Right ventricle myocardium inferior (tissue), 1 donor: Measurements from ENCODE around the gene CRYZ. TPM values are rescaled to one million over a fixed set of nuclear protein-coding genes. Genes with fewer than 3 reads are reported as not detected.
A peak's percentile ranks its signal among the peaks of the same experiment; 100 is the strongest.
"Not testable (repeated sequence)": the region's sequence is repeated elsewhere in the genome, so short reads cannot be mapped to it uniquely, and the experiment has no call there.

Source experiments
- ATAC-seq: fragments of 200-7000 bp; cut with Tn5 transposase; one replicate; pipeline ENCODE4 v1.9.1; 2020; ENCODE audit warnings: mild to moderate bottlenecking, moderate library complexity
- DNase-seq: peaks from one replicate; pipeline ENCODE4 v3.0.0; 2021; ENCODE audit errors: missing footprints
- intact Hi-C: fragments of 100-400 bp; cut with DNase I; formaldehyde crosslinking; loops from one replicate; pipeline ENCODE4 v1.11.0; 2022
- long read RNA-seq: library from polyadenylated mRNA; unstranded; transcript quantifications from one replicate; pipeline ENCODE4 v2.0.0, GENCODE V29; 2021
- total RNA-seq: library from RNA; stranded (reverse); fragmentation: NEBNext Ultra II Directional; extraction: Animal tissue kit (Norgen Biotek cat#: 25700); gene quantifications from one replicate; pipeline ENCODE4 v1.2.1, GENCODE V29; 2021
- donor health status: DM: no; HTN: yes; CAD: no; lungs with severe emphysema.

CRYZ gene
- 39.9 TPM for total RNA-seq
- long read RNA-seq, transcript CRYZ-201 (9 exons, 1,888 nt), result major isoform, 18 of 23 reads
- long read RNA-seq, partial matches to known transcripts, result 1 of 23 reads
- long read RNA-seq, other reads (novel, unspliced or antisense), result 1 of 23 reads

- ATAC-seq (peak; percentile 98), DNase-seq (peak; percentile 91)
- intact Hi-C loops, result loop anchor here (5.0 kb wide), 1 partner anchor 346 kb away; no protein-coding TSS in a partner anchor
Observed at GRCh38 chr1:74732960-74733603, at the start of gene CRYZ, which contains the start of gene TYW3. Gene CRYZ, minus strand, starts transcription at chr1:74733050. Its CDS starts 8,229 bp downstream, at chr1:74724821. Gene TYW3, plus strand, starts transcription at chr1:74733152. Its CDS starts 93 bp downstream, at chr1:74733245.

GRCh38 chr1:74780594-74780993 is 47.7 kb upstream of the CRYZ start:
- intact Hi-C loops, result no loop called here
- ATAC-seq (no peak), DNase-seq (no peak)

GRCh38 chr1:74779750-74780149 is 46.9 kb upstream of the CRYZ start:
- intact Hi-C loops, result no loop called here
- ATAC-seq (no peak), DNase-seq (no peak)

GRCh38 chr1:74777525-74777924 is 44.7 kb upstream of the CRYZ start:
- DNase-seq (no peak), ATAC-seq (no peak)
- intact Hi-C loops, result no loop called here

- ATAC-seq (no peak), DNase-seq (no peak)
- intact Hi-C loops, result no loop called here
Observed at GRCh38 chr1:74775735-74776134, 42.9 kb upstream of the CRYZ start.

GRCh38 chr1:74773582-74773981 is 40.7 kb upstream of the CRYZ start:
- no peak for DNase-seq
- no peak for ATAC-seq
- intact Hi-C loops, result no loop called here

GRCh38 chr1:74772945-74773344 is 40.1 kb upstream of the CRYZ start:
- ATAC-seq (no peak), DNase-seq (no peak)
- intact Hi-C loops, result no loop called here

GRCh38 chr1:74771913-74772515 is 39.2 kb upstream of the CRYZ start:
- intact Hi-C loops, result loop anchor here (2.0 kb wide), 1 partner anchor 431 kb away; no protein-coding TSS in a partner anchor
- DNase-seq, result no peak
- no peak for ATAC-seq

GRCh38 chr1:74767490-74767889 is 34.6 kb upstream of the CRYZ start:
- DNase-seq, result no peak
- intact Hi-C loops, result no loop called here

GRCh38 chr1:74766579-74766978 is 33.7 kb upstream of the CRYZ start:
- intact Hi-C loops, result no loop called here
- no peak for DNase-seq
- no peak for ATAC-seq

More at GRCh38 chr1:74767490-74767889, 34.6 kb upstream of the CRYZ start:
- ATAC-seq, result no peak

GRCh38 chr1:74763807-74764206 is 31.0 kb upstream of the CRYZ start:
- intact Hi-C loops, result no loop called here
- ATAC-seq (no peak), DNase-seq (no peak)

GRCh38 chr1:74756650-74757049 is 23.8 kb upstream of the CRYZ start:
- intact Hi-C loops, DNase-seq, ATAC-seq: not testable (repeated sequence)

GRCh38 chr1:74755475-74755874 is 22.6 kb upstream of the CRYZ start:
- ATAC-seq (no peak), DNase-seq (no peak)
- intact Hi-C loops, result no loop called here

- no peak for ATAC-seq
- intact Hi-C loops, result no loop called here
- no peak for DNase-seq
Observed at GRCh38 chr1:74753104-74753503, 20.3 kb upstream of the CRYZ start.

GRCh38 chr1:74748960-74749359 is 16.1 kb upstream of the CRYZ start:
- ATAC-seq (no peak), DNase-seq (no peak)
- intact Hi-C loops, result no loop called here

GRCh38 chr1:74745247-74745646 is 12.4 kb upstream of the CRYZ start:
- ATAC-seq, DNase-seq: not testable (repeated sequence)

GRCh38 chr1:74740307-74740980 is 7.6 kb upstream of the CRYZ start:
- ATAC-seq, DNase-seq, intact Hi-C loops: not testable (repeated sequence)

More at GRCh38 chr1:74745247-74745646, 12.4 kb upstream of the CRYZ start:
- intact Hi-C loops, result not testable (repeated sequence)

GRCh38 chr1:74737333-74737732 is 4.5 kb upstream of the CRYZ start:
- no peak for DNase-seq
- intact Hi-C loops, result no loop called here

More at GRCh38 chr1:74737333-74737732, 4.5 kb upstream of the CRYZ start:
- ATAC-seq, result no peak
